ENCODE measurements around the gene DHRS9.

DHRS9 gene

GRCh38 chr2:169110916-169111315 is 41.6 kb downstream of the DHRS9 start:
- Mint-ChIP-seq H3K9me3 (no peaks in the 10 kb centered on the region), H3K4me1 (peaks cover 15% of the 10 kb centered on the region), H3K27me3 (ENCODE audit: low read depth) (peaks cover 34% of the 10 kb centered on the region), H3K27ac (no peak overlapping the region), H3K4me3 (no peak overlapping the region), H3K36me3 (ENCODE audit: low read depth) (no peaks in the 10 kb centered on the region)
- no peak for TF ChIP-seq CTCF (IDR thresholded peaks at IDR 0.05; ENCODE audit: unreplicated experiment in 3 of 3)

GRCh38 chr2:169112841-169113240 is 43.5 kb downstream of the DHRS9 start:
- no peaks in the 10 kb centered on the region for H3K9me3 Mint-ChIP-seq
- peaks cover 34% of the 10 kb centered on the region for H3K27me3 Mint-ChIP-seq (ENCODE audit: low read depth)
- peaks cover 15% of the 10 kb centered on the region for H3K4me1 Mint-ChIP-seq
- no peak overlapping the region for H3K27ac Mint-ChIP-seq
- TF ChIP-seq CTCF (IDR thresholded peaks at IDR 0.05; ENCODE audit: unreplicated experiment in 3 of 3): no peak
- no peaks in the 10 kb centered on the region for H3K36me3 Mint-ChIP-seq (ENCODE audit: low read depth)
- no peak overlapping the region for H3K4me3 Mint-ChIP-seq

GRCh38 chr2:169114056-169114455 is 44.7 kb downstream of the DHRS9 start:
- H3K27ac Mint-ChIP-seq: no peak overlapping the region
- peaks cover 11% of the 10 kb centered on the region for H3K4me1 Mint-ChIP-seq
- no peak overlapping the region for H3K4me3 Mint-ChIP-seq
- no peaks in the 10 kb centered on the region for H3K36me3 Mint-ChIP-seq (ENCODE audit: low read depth)
- TF ChIP-seq CTCF (IDR thresholded peaks at IDR 0.05; ENCODE audit: unreplicated experiment in 3 of 3): no peak
- peaks cover 24% of the 10 kb centered on the region for H3K27me3 Mint-ChIP-seq (ENCODE audit: low read depth)
- H3K9me3 Mint-ChIP-seq: no peaks in the 10 kb centered on the region

- Mint-ChIP-seq H3K27ac (no peak overlapping the region), H3K9me3 (peaks cover under 1% of the 10 kb centered on the region), H3K4me3 (no peak overlapping the region), H3K36me3 (ENCODE audit: low read depth) (peaks cover 7% of the 10 kb centered on the region), H3K4me1 (peaks cover 15% of the 10 kb centered on the region), H3K27me3 (ENCODE audit: low read depth) (peaks cover 6% of the 10 kb centered on the region)
- no peak for TF ChIP-seq CTCF (IDR thresholded peaks at IDR 0.05; ENCODE audit: unreplicated experiment in 3 of 3)
These were observed 47.0 kb downstream of the DHRS9 start for GRCh38 chr2:169116327-169116726.

GRCh38 chr2:169116993-169117392 is 47.6 kb downstream of the DHRS9 start:
- no peaks in the 10 kb centered on the region for H3K27me3 Mint-ChIP-seq (ENCODE audit: low read depth)
- H3K27ac Mint-ChIP-seq: no peak overlapping the region
- H3K4me3 Mint-ChIP-seq: no peak overlapping the region
- peaks cover 5% of the 10 kb centered on the region for H3K9me3 Mint-ChIP-seq
- H3K4me1 Mint-ChIP-seq: peaks cover 9% of the 10 kb centered on the region
- peaks cover 7% of the 10 kb centered on the region for H3K36me3 Mint-ChIP-seq (ENCODE audit: low read depth)
- TF ChIP-seq CTCF (IDR thresholded peaks at IDR 0.05; ENCODE audit: unreplicated experiment in 3 of 3): no peak

- Mint-ChIP-seq H3K36me3 (ENCODE audit: low read depth) (peaks cover 7% of the 10 kb centered on the region), H3K27ac (no peak overlapping the region), H3K4me1 (peaks cover 9% of the 10 kb centered on the region), H3K4me3 (no peak overlapping the region), H3K27me3 (ENCODE audit: low read depth) (no peaks in the 10 kb centered on the region), H3K9me3 (peaks cover 5% of the 10 kb centered on the region)
- TF ChIP-seq CTCF (IDR thresholded peaks at IDR 0.05; ENCODE audit: unreplicated experiment in 3 of 3): no peak
These were observed 48.7 kb downstream of the DHRS9 start for GRCh38 chr2:169118060-169118459.

Measured in nephron (organoid).